ENCODE data around the gene PLA2G4E. TPM values are rescaled to one million over a fixed set of nuclear protein-coding genes. Genes with fewer than 3 reads are reported as not detected.

Gene PLA2G4E
- total and polyA plus RNA-seq, 9 of the 15 experiments (the other 6 are each of a cell fraction or from before 2014, with no cell fraction given), result 0.03 TPM; not detected in 8

DNA sequence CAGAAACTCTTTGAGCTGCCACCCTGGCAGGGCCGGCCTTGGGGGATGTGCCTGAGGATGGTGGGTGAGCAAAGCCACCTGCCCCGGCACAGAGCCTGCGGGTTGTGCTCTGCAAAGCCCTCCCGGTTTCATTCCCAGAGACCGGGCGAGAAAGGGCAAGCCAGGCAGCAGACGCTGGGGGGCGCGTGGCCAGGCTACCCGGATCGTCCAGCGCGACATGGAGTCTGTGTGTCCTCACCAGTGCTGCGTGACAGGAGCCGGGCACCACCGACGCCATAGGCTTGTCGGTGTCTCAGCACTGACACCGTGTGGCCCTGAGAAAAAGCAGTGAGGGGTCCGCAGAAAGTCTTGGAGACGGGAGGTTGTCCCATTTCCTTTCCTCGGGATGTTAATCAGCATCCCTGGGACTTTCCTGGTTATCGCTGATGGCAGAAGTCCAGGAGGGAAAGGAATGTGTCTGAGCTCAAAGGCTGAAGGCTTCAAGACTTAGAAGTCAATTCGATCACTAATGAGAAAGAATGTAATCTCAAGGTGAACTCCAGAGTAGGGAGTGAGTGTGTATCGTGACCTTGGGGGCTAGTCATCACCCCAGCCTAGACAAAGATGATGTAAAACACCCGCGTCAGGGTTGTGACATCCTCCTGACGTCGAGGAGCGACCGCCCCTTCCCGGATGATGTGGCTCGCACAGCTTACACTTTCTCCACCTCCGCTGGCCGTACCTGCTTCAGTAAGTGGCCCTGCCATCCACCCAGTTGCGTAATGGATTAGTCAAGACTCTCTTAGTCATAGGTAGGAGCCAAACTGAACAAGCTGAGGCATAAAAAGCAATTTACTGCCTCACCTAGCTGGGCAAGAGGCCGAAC, 36.3 kb upstream of the PLA2G4E start (continued):
- no peak for TF ChIP-seq SREBF1 (IDR thresholded peaks at IDR 0.05; ENCODE audit: borderline replicate concordance, low read depth, low read length)
- no peak for TF ChIP-seq TEAD2 (tag; IDR thresholded peaks at IDR 0.05)
- TF ChIP-seq, protein P1, sequence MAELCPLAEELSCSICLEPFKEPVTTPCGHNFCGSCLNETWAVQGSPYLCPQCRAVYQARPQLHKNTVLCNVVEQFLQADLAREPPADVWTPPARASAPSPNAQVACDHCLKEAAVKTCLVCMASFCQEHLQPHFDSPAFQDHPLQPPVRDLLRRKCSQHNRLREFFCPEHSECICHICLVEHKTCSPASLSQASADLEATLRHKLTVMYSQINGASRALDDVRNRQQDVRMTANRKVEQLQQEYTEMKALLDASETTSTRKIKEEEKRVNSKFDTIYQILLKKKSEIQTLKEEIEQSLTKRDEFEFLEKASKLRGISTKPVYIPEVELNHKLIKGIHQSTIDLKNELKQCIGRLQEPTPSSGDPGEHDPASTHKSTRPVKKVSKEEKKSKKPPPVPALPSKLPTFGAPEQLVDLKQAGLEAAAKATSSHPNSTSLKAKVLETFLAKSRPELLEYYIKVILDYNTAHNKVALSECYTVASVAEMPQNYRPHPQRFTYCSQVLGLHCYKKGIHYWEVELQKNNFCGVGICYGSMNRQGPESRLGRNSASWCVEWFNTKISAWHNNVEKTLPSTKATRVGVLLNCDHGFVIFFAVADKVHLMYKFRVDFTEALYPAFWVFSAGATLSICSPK (IDR thresholded peaks at IDR 0.05; ENCODE audit: borderline replicate concordance), result no peak
- TF ChIP-seq, protein P2, sequence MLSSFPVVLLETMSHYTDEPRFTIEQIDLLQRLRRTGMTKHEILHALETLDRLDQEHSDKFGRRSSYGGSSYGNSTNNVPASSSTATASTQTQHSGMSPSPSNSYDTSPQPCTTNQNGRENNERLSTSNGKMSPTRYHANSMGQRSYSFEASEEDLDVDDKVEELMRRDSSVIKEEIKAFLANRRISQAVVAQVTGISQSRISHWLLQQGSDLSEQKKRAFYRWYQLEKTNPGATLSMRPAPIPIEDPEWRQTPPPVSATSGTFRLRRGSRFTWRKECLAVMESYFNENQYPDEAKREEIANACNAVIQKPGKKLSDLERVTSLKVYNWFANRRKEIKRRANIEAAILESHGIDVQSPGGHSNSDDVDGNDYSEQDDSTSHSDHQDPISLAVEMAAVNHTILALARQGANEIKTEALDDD (IDR thresholded peaks at IDR 0.05), result peak; percentile 41; the same call in 1 of the 2 replicates
- peak; percentile 93 for TF ChIP-seq CEBPB (tag; IDR thresholded peaks at IDR 0.05)
- no peak for TF ChIP-seq SRSF1 (IDR thresholded peaks at IDR 0.05; ENCODE audit: low read depth, low read length)
- no peak for TF ChIP-seq MIER1 (IDR thresholded peaks at IDR 0.05; ENCODE audit: low read depth)
- peak; percentile 96 for TF ChIP-seq ESRRA (IDR thresholded peaks at IDR 0.05; ENCODE audit: borderline replicate concordance, low read depth)
- peak; percentile 59; the same call in 1 of the 2 replicates for TF ChIP-seq ZEB2 (IDR thresholded peaks at IDR 0.05)
- TF ChIP-seq KLF13 (tag; IDR thresholded peaks at IDR 0.05; ENCODE audit: borderline replicate concordance, low read depth), result no peak
- TF ChIP-seq, protein P3, sequence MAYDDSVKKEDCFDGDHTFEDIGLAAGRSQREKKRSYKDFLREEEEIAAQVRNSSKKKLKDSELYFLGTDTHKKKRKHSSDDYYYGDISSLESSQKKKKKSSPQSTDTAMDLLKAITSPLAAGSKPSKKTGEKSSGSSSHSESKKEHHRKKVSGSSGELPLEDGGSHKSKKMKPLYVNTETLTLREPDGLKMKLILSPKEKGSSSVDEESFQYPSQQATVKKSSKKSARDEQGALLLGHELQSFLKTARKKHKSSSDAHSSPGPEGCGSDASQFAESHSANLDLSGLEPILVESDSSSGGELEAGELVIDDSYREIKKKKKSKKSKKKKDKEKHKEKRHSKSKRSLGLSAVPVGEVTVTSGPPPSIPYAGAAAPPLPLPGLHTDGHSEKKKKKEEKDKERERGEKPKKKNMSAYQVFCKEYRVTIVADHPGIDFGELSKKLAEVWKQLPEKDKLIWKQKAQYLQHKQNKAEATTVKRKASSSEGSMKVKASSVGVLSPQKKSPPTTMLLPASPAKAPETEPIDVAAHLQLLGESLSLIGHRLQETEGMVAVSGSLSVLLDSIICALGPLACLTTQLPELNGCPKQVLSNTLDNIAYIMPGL (CRISPR knock-in tag; IDR thresholded peaks at IDR 0.05), result no peak
- TF ChIP-seq SMARCA5 (IDR thresholded peaks at IDR 0.05), result no peak
- TF ChIP-seq MAFF (IDR thresholded peaks at IDR 0.05; ENCODE audit: low read length), result no peak
- TF ChIP-seq GTF2F1 (IDR thresholded peaks at IDR 0.05; ENCODE audit: low read depth, low read length), result no peak
- TF ChIP-seq, protein P4, sequence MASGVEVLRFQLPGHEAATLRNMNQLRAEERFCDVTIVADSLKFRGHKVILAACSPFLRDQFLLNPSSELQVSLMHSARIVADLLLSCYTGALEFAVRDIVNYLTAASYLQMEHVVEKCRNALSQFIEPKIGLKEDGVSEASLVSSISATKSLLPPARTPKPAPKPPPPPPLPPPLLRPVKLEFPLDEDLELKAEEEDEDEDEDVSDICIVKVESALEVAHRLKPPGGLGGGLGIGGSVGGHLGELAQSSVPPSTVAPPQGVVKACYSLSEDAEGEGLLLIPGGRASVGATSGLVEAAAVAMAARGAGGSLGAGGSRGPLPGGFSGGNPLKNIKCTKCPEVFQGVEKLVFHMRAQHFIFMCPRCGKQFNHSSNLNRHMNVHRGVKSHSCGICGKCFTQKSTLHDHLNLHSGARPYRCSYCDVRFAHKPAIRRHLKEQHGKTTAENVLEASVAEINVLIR (CRISPR knock-in tag; IDR thresholded peaks at IDR 0.05), result peak; percentile 50; the same call in 1 of the 2 replicates
- TF ChIP-seq STAG1 (CRISPR knock-in tag; IDR thresholded peaks at IDR 0.05; ENCODE audit: borderline replicate concordance), result peak; percentile 45; the same call in 1 of the 2 replicates
- TF ChIP-seq TBL1XR1 (IDR thresholded peaks at IDR 0.05; ENCODE audit: low read length in 2 of 2), result no peak
- TF ChIP-seq ADNP (tag; IDR thresholded peaks at IDR 0.05), result no peak
- peak in 1 of 2 experiments; percentile 3; a peak in 1 of 4 replicates for TF ChIP-seq RCOR1 (IDR thresholded peaks at IDR 0.05; ENCODE audit: borderline replicate concordance in 1 of 2, low read depth in 2 of 2, low read length in 2 of 2)
- TF ChIP-seq CREB1 (IDR thresholded peaks at IDR 0.05), result peak; percentile 93
- peak; percentile 55; the same call in 1 of the 2 replicates for TF ChIP-seq CREB1 (CRISPR knock-in tag; IDR thresholded peaks at IDR 0.05)
- peak; percentile 81 for TF ChIP-seq FOSL1 (tag; conservative IDR thresholded peaks at IDR 0.05)
- TF ChIP-seq SMAD4 (CRISPR knock-in tag; conservative IDR thresholded peaks at IDR 0.05), result 0 out of 2 replicates have a peak, but pooled peaks have one; percentile 47
